Measurements from ENCODE around the gene MCTP1. TPM values are rescaled to one million over a fixed set of nuclear protein-coding genes. Genes with fewer than 3 reads are reported as not detected.

Gene MCTP1
- total RNA-seq, 1 experiment from 2014 or later: 2.5 TPM

GRCh38 chr5:94689908-94690307, 595.0 kb downstream of the MCTP1 start:
- Histone ChIP-seq H4K5ac (ENCODE audit: insufficient read length, low read depth, low read length) (no peak overlapping the region), H3T11ph (ENCODE audit: low read length) (no peak overlapping the region), H3K9ac (ENCODE audit: extremely low read depth, insufficient read length, low read length) (no peak overlapping the region), H4K20me1 (ENCODE audit: control insufficient read depth, insufficient read depth, insufficient read length) (no peaks in the 10 kb centered on the region), H4K91ac (ENCODE audit: insufficient read length, low read depth, low read length) (no peak overlapping the region), H3K4ac (ENCODE audit: low read depth, low read length) (no peak overlapping the region), H3K18ac (ENCODE audit: insufficient read length, low read depth, low read length) (no peak overlapping the region), H3K56ac (ENCODE audit: insufficient read length, low read depth, low read length) (no peak overlapping the region), H2AK5ac (ENCODE audit: insufficient read length, low read length) (no peak overlapping the region), H2AFZ (ENCODE audit: low read length) (no peak overlapping the region), H3K14ac (ENCODE audit: insufficient read depth, low read length) (no peak overlapping the region), H3K23me2 (ENCODE audit: insufficient read length, low read depth, low read length, poor library complexity, severe bottlenecking) (no peaks in the 10 kb centered on the region), H2BK12ac (ENCODE audit: insufficient read length, low read depth, low read length) (no peak overlapping the region), H3K27me3 (ENCODE audit: insufficient read depth, low read length) (no peaks in the 10 kb centered on the region), H4K8ac (replicated peaks; ENCODE audit: insufficient read length, low read depth, low read length) (no peak overlapping the region), H2BK15ac (ENCODE audit: low read depth, low read length) (no peak overlapping the region), H3K9me3 (ENCODE audit: control insufficient read depth, low read depth, low read length) (no peaks in the 10 kb centered on the region), H2BK20ac (ENCODE audit: low read depth, low read length, poor library complexity, severe bottlenecking) (no peak overlapping the region), H3K27ac (ENCODE audit: insufficient read length, low read depth, low read length) (no peak overlapping the region), H2BK5ac (ENCODE audit: insufficient read length, low read length) (no peak overlapping the region), H3K4me2 (ENCODE audit: insufficient read depth, insufficient read length, low read length) (no peak overlapping the region), H3K79me1 (ENCODE audit: insufficient read depth, low read depth, low read length, poor library complexity, severe bottlenecking) (no peaks in the 10 kb centered on the region), H2BK120ac (ENCODE audit: low read depth, low read length, poor library complexity, severe bottlenecking) (no peak overlapping the region), H3K79me2 (ENCODE audit: insufficient read depth, low read length) (no peaks in the 10 kb centered on the region), H3K23ac (ENCODE audit: insufficient read length, low read depth, low read length) (no peak overlapping the region), H3K4me1 (ENCODE audit: insufficient read depth, low read length) (no peaks in the 10 kb centered on the region)
- Mint-ChIP-seq H3K9me3 (no peaks in the 10 kb centered on the region), H3K27me3 (ENCODE audit: low read depth) (no peaks in the 10 kb centered on the region), H3K4me3 (no peak overlapping the region), H3K27ac (no peak overlapping the region), H3K4me1 (peaks cover 8 to 11% of the 10 kb centered on the region in 2 experiments), H3K36me3 (ENCODE audit: insufficient read depth in 1 of 3, low read depth in 3 of 3) (peaks cover 1 to 18% (median 12%) of the 10 kb centered on the region in 3 experiments; a peak in 5 of 7 replicates)
- DNase-seq: no peak
- TF ChIP-seq, protein P1, sequence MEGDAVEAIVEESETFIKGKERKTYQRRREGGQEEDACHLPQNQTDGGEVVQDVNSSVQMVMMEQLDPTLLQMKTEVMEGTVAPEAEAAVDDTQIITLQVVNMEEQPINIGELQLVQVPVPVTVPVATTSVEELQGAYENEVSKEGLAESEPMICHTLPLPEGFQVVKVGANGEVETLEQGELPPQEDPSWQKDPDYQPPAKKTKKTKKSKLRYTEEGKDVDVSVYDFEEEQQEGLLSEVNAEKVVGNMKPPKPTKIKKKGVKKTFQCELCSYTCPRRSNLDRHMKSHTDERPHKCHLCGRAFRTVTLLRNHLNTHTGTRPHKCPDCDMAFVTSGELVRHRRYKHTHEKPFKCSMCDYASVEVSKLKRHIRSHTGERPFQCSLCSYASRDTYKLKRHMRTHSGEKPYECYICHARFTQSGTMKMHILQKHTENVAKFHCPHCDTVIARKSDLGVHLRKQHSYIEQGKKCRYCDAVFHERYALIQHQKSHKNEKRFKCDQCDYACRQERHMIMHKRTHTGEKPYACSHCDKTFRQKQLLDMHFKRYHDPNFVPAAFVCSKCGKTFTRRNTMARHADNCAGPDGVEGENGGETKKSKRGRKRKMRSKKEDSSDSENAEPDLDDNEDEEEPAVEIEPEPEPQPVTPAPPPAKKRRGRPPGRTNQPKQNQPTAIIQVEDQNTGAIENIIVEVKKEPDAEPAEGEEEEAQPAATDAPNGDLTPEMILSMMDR (conservative IDR thresholded peaks at IDR 0.05): no peak

Measured in H9 (cell line).